Measurements from ENCODE around the gene YPEL3.
A peak's percentile ranks its signal among the peaks of the same experiment; 100 is the strongest.
"Not testable (repeated sequence)": the region's sequence is repeated elsewhere in the genome, so short reads cannot be mapped to it uniquely, and the experiment has no call there.

YPEL3 gene, protein sequence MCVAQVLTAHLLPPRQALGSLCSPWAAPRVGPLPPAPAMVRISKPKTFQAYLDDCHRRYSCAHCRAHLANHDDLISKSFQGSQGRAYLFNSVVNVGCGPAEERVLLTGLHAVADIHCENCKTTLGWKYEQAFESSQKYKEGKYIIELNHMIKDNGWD

DNA sequence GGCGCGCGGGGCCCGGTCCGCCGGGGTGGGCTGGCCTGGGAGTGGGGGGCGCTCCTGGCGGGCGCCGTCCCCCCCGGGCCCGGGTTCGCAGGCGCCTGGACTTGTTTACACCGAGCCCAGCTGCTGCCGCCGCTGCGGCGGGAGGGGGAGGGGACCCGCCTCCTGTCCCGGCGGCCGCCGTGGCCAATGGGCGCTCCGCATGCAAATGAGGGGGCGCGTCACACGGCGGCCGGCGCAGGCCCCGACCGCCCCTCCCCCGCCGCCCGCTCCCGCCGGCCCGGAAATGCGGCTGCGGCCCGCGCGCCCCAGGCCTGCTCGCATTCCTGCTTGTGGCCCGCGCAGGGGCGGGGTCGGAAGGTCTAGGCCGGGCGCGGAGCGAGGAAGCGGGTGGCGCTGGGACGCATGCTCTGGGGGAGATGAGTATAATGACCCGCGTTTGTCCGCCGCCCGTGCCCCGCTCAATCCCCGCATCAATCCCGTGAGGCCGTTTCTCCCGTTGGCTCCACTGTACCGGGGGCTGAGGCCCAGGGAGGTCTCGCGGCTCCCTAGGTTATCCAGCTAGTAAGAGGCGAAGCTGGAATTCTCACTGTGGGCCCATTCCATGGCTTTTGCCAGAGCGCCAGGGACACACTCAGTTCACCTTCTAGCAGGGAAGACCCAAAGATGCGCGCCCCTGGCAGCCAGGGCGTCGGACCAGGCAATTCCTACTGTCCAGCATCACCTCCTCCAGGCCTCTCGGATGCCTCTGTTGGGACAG, at the start of gene YPEL3:
Gene YPEL3, minus strand, starts transcription at position 109 of the 757 bp plus-strand sequence. CDS start 731 bp downstream, outside the sequence.
- DNase-seq (ENCODE audit: low spot score) = peak; percentile 92

DNA sequence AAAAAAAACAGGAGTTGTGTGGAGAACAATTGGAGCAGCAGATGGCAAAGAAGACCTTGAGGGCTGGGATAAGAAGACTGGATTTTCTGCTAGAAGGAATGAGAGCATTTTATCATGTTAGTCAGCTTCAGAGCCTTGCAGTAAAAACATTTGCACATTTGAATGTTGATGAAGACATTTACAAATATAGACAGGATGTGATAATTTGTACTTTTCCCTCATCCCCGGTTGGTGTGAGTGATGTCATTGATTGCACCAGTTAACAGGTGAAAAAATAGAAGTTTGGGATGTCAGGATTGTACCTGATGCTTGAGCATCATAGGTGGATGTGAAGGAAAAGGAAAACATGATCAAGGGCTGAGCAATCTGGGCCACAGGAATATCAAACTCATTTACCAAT, 49.6 kb upstream of the YPEL3 start:
- no peak for DNase-seq (ENCODE audit: low spot score)

DNA sequence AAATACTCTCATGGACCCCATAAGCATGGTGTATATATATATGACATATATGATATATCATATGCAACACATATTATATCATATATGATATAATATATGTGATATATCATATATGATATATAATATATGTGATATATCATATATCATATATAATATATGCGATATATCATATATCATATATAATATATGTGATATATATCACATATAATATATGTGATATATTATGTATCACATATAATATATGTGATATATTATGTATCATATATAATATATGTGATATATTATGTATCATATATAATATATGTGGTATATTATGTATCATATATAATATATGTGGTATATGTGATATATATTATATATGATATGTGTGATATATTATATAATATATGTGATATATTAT, 48.9 kb upstream of the YPEL3 start:
- no peak for DNase-seq (ENCODE audit: low spot score)

DNA sequence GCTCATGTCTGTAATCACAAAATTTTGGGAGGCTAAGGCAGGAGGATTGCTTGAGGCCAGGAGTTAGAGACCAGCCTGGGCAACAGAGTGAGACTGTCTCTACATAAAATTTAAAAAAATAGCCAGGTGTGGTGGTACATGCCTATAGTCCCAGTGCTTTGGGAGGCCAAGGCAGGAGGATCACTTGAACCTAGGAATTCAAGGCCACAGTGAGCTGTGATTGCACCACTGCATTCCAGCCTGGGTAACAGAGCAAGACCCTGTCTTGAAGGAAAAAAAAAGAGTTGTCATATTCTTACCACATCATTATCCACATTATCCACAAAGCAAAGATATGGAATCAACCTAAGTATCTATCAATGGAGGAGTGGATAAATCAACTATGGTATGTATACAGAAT, 48.0 kb upstream of the YPEL3 start:
- DNase-seq (ENCODE audit: low spot score) = no peak

DNA sequence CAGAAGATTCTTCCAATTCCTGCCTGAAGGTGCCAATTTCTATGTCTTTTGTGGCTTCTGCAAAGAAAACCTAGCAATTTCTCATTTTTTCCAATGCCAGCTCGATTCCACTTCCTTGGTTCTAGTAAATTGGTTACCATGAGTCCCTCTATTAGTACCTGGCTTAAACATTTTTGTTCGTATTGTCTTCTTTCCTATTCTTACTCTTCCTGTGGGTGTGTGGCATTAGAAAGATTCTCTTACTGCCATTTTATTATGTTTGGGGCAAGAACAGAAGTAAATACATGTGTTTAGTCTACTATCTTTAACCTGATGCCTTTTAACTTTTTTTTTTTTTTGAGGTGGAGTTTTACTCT, 47.3 kb upstream of the YPEL3 start:
- DNase-seq (ENCODE audit: low spot score) = no peak

DNA sequence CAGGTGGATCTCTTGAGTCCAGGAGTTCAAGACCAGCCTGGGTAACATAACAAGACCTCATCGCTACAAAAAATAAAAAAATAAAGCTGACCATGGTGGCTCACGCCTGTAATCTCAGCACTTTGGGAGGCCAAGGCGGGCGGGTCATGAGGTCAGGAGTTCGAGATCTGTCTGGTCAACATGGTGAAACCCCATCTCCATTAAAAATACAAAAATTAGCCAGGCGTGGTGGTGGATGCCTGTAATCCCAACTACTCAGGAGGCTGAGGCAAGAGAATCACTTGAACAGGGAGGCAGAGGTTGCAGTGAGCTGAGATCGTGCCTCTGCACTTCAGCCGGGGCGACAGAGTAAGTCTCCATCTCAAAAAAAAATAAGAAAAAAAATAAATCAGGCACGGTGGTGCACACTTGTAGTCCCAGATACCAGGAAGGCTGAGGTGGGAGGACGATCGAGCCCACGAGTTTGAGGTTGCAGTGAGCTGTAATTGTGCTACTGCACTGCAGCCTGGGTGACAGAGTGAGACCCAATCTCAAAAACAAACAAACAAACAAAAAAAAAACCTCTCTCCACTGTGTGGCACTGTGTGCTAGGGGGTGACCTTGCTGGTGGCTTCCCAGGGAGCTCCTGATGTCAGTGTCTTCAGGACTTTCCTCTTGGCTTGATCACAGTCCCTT, 46.8 kb upstream of the YPEL3 start:
- no peak for DNase-seq (ENCODE audit: low spot score)

DNA sequence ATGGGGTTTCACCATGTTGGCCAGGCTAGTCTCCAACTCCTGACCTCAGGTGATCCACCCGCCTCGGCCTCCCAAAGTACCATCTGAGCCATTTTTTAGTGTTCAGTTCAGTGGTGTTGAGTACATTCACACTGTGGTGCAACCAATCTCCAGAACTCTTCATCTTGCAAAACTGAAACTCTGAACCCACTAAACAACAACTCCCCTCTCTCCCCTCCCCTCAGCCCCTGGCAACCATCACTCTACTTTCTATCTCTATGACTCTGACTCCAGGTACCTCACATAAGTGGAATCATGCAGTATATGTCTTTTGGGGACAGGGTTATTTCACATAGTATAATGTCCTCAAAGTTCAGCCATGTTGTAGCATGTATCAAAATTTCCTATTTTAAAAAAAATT, 45.7 kb upstream of the YPEL3 start:
- no peak for DNase-seq (ENCODE audit: low spot score)

DNA sequence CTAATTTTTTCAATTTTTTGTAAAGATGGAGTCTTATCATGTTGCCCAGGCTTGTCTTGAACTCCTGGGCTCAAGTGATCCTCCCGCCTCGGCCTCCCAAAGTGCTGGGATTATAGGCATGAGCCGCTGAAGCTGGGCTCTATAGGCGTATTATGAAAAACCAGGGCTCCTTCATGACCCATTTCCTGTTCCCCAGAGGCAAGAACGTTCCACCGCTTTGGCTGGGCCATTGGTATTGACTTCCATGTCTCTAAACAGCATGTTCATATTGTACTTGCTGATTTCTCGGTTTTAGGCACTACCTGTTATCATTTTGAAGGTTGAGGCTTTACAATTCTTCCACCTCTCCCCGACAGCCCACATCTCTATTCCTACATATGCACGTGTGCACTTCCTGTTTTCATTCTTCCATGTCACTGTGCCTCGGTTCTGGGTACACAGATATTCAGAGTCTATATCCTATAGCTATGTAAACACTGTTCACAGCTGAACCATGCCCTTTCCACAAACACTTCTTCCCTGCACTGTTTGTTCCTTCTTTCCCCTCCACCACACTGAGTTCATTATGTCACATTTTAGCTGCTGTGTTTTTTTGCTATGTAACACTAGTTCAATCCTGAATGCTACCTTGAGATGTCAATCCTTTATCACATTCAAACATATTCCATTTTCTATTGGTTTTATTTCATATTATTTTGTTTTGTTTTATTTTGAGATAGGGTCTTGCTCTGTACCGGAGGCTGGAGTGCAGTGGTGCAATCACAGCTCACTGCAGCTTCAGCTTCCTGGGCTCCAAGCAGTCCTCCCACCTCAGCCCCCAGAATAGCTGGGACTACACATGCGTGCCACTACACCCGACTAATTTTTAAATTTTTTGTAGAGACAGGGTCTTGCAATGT, 43.8 kb upstream of the YPEL3 start:
- no peak for DNase-seq (ENCODE audit: low spot score)

DNA sequence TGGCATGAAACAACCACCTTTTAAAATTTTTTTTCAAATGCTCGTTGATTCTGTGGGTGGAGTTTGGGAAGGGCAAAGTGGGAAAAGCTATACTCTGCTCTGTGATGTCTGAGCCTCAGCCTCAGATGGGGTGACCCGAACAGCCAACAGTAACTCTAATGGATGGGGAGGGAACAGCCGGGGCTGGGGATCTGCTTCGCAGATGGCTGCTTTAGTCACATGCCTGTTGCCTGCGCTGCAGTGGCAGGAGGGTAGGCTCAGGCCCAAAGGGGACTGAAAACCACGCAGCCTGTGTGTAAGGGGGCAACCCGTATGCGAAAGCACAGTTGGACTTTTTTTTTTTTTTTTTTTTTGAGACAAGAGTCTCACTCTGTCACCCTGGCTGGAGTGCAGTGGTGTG, 41.9 kb upstream of the YPEL3 start:
- DNase-seq (ENCODE audit: low spot score) = no peak

DNA sequence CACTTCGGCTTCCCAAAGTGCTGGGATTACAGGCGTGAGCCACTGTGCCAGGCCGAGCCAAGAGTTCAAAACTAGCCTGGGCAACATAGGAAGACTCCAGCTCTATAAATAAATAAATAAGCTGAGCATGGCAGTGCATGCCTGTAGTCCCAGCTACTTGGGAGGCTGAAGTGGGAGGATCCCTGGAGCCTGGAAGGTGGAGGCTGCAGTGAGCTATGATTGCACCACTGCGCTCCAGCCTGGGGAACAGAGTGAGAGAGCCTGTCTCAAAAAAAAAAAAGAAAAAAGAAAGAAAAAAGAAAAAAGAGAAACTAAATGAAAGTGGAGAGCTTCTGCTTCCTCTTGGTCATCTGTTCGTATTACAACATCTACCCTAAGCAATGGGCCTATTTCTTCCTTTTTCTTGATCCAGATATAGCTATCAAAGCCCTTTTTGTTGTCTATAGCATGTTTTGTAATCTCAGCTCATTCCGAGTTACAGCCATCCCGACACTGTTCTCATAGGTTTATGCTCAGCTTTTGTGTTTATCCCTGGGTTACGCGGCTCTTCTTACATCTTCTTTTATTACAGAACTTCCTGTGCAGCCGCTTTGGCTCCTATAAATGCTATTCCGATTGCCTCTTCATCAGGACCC, 41.1 kb upstream of the YPEL3 start:
- DNase-seq (ENCODE audit: low spot score) = no peak

DNA sequence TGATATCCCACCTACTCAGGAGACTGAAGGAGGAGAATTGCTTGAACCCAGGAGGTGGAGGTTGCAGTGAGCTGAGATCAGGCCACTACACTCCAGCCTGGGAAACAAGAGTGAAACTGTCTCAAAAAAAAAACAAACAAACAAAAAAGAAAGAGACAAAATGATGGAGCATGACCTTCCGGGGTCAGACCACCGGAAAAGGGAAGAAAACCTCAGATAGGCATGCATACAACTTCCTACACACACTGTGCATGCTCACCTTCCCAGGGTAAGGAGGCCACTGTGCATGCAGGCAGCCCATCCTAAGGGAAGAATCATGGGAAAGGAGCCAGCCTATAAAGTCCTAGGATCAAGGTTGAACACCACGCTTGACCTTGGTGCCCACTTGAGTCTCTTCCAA, 36.6 kb upstream of the YPEL3 start:
- no peak for DNase-seq (ENCODE audit: low spot score)

DNA sequence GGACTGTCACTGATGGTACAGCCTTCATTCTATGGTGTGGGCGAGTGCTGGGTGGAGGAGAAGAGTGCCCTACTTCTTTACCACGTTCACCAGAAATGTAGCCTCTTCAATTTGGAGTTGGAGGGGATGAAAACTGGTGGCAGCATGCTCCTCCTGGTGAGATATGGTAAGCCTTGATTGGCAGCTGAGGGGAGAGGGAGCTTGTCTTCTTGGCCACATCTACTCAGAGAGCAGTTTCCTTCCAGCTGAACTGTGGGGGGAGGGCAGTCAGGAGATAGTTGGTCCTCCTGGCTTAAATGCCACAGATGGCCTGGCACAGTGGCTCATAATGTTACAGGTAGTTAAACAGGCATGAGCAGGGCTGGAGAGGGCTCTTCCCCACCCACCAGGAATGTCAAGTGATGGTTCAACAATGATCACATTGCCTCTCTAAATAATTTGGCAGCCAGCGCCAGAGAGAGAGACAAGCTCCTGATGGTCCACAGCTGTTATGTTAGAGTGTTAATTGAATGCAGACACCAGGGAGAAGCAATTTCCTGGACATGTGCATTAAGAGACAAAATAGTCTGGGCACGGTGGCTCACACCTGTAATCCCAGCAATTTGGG, 36.0 kb upstream of the YPEL3 start:
- no peak for DNase-seq (ENCODE audit: low spot score)

DNA sequence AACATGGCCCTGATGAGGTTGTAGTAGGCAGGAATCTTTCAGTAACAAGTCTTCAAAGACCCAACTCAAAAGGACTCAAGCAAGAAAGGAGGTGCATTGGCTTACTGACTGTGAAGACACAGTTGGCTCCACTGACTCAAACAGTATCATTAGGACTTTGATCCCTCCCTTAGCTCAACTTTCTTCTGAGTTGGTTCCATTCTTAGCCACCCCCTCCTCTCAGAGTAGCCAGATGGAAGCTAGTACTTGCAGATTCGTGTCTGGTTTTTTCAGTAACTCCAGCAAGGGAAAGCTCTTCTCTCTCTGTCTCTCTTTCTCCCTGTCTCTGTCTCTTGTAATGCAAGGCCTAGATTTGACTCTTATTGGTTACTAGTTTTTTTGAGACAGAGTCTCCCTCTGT, 32.0 kb upstream of the YPEL3 start:
- no peak for DNase-seq (ENCODE audit: low spot score)

DNA sequence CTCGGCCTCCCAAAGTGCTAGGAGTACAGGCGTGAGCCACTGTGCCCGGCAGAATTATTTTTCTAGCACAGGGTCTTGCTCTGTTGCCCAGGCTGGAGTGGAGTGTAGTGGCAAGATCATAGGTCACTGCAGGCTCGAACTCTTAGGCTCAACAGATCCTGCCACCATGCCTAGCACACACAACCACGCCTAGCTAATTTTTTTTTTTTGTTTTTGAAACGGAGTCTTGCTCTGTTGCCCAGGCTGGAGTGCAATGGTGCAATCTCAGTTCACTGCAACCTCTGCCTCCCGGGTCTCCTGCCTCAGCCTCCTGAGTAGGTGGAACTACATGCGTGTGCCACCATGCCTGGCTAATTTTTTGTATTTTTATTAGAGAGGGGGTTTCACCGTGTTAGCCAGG, 29.7 kb upstream of the YPEL3 start:
- DNase-seq (ENCODE audit: low spot score) = not testable (repeated sequence)

DNA sequence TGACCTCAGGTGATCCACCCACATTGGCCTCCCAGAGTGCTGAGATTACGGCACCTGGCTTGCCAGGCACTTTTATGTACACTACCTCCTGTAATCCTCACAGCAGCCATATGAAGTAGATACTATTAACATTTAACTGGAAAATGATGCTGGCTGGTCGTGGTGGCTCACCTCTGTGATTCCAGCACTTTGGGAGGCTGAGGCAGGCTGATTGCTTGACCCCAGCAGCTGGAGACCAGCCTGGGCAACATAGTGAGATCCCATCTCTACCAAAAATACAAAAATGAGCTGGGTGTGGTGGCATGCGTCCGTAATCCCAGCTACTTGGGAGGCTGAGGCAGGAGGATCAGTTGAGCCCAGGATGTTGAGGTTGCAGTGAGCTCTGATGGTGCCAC, 29.0 kb upstream of the YPEL3 start:
- DNase-seq (ENCODE audit: low spot score) = no peak

DNA sequence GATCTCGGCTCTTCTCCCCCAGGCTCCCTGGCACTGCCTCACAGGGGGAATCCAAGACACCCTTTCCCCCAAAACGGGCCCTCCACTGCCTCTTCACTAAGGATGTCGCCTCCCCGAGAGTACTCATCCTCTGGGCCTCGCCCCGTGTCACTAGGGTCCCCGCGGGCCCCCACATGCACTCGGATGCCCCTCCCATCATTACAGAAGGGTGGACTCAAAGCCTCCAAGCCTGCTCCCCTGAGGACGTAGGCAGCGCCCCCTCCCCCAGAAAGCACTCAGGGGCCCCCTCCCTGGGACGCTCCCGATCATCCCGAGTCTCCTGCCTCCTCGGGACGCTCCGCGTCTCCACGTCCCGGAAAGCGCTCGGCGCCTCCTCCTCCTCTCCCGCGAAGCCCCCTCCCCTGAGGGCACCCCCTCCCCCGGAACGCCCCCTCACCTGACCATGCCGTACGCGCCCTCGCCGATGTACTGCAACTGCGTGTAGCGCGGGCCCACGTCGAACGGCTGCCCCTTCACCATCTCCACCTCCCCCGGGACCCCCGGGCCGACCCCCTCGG, 26.7 kb upstream of the YPEL3 start:
- no peak for DNase-seq (ENCODE audit: low spot score)

DNA sequence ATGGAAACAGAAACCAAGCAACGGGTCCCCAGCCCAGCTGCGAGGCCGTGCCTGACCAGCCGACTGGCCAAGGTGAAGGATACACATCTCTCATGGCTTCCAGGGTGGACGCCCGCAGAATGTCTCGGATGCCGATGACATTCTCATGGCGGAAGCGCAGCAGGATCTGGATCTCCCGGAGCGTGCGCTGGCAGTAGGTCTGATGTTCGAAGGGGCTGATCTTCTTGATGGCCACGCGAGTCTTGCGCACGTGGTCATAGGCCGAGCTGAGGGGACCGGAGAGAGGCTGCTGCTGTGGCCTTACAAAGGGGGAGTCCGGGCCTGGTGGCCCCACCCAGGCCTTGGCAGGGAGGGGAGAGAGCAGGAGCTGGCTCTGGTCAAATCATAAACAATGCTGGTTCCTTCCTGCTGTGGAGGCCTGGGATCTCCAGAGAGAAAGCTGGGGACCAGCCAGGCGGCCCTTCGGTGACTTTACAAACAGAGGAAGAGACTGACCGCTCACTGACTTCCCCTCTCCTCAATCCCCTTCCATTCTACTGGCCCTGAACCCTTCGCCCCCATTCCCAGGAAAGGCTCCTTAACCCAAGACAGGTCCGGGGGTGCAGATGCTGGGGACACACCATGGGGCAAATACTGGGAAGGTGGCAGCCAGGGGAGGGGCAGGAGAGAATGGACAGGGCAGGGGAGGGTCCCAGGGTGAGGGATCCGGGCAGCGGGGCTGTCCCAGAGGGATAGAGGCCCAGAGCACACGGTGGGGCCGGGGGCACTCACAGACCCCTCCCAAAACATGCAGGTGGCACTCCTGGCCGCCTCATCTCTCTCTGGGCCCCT, 25.9 kb upstream of the YPEL3 start:
- no peak for DNase-seq (ENCODE audit: low spot score)

DNA sequence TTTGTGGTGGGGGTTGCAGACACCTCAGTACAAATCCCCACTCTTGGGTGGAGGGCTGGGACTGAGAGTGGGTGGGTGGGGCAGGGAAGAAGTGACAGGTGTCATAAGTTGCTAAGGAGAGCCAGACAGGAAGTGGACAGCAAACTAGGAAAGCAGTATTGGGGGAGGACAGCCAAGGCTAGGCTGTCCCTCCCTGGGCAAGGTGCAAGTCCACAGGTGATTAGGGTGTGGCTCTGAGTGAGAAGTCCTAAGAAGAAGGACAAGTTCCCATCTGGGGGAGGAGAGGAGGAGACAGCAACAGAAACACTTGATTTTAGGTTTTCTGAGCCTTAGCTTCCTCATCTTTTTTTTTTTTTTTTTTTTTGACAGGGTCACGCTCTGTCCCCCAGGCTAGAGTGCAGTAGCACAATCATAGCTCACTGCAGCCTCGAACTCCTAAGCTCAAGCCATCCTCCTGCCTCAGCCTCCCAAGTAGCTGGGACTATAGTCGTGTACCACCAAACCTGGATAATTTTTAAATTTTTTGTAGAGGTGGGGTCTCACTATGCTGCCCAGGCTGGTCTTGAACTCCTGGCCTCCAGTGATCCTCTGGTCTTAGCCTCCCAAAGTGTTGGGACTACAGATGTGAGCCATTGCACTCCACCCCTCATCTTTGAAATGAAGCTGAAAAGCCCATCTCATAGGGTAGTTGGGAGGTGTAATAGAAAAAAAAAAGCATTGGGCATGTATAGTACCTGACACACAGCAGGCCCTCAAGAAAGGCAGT, 24.5 kb upstream of the YPEL3 start:
- DNase-seq (ENCODE audit: low spot score) = no peak

DNA sequence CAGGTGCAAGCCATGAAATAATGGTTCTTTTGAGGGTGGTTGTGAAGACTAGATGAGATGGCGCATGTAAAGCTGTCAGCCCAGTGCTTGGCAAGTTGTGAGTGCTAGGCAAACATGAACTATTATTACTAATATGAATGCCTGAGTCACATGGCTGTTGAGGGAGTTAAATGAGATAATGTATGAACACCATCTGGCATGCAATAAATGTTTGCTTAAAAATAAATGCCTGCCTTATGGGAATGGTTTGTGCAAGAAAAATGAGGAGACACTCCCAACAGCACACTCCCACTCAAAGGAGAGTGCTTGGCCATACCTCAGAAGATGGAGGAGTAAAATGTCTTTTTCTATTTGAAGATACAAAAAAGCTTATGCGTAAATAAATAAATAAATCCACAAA, 23.4 kb upstream of the YPEL3 start:
- DNase-seq (ENCODE audit: low spot score) = no peak

DNA sequence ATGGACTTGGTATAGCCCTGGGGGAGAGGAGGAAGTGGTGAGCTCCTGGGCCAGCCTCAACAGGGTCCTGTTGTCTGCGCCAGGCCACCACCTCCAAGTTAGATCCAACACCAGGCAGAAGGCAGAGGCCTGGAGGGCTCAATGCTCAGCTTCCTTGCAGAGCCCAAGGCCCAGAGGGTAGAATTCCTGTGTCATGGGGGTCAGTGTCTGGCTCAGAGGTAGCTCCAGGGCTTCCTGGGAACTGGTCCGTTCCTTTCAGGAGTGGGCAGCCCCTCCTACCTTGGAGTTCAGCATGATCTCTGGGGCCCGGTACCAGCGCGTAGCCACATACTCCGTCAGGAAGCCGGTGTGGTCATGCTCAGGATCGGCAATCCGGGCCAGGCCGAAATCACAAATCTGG, 21.8 kb upstream of the YPEL3 start:
- DNase-seq (ENCODE audit: low spot score) = no peak

Data from kidney tubule cell (primary cell).